WTC11 (cell line): ENCODE measurements around the gene PTPN1. TPM values are rescaled to one million over a fixed set of nuclear protein-coding genes. Genes with fewer than 3 reads are reported as not detected.

Experiments used
- ATAC-seq: fragments of 200-7000 bp; cut with Tn5 transposase; 2 replicates; pipeline ENCODE4 v1.10.0; 2021; ENCODE audit warnings: mild to moderate bottlenecking, moderate library complexity
- CTCF ChIA-PET: fragments of 300-600 bp; sonication (Branson Sonifier 250); formaldehyde crosslinking; loops from one replicate; lab custom pipeline; 2021; ENCODE audit warnings: antibody characterized with exemption; lab: Charles Lee
- POLR2A ChIA-PET: fragments of 350-600 bp; sonication (Branson Sonifier 250); formaldehyde crosslinking; loops from one replicate; lab custom pipeline; 2021; ENCODE audit warnings: antibody characterized with exemption; lab: Charles Lee
- DNase-seq: peaks from one replicate; pipeline ENCODE4 v3.0.0; 2021; ENCODE audit warnings: low spot score
- H3K27ac Mint-ChIP-seq: 2 replicates; pipeline ENCODE4 v1.8.0; 2021; ENCODE audit warnings: mixed read lengths
- H3K27me3 Mint-ChIP-seq: 2 replicates; pipeline ENCODE4 v1.8.0; 2021; ENCODE audit warnings: low read depth, mild to moderate bottlenecking, moderate library complexity, mixed read lengths
- H3K36me3 Mint-ChIP-seq: 2 replicates; pipeline ENCODE4 v1.8.0; 2021; ENCODE audit warnings: mixed read lengths
- H3K4me1 Mint-ChIP-seq: 2 replicates; pipeline ENCODE4 v1.8.0; 2022; ENCODE audit warnings: mixed read lengths
- H3K4me3 Mint-ChIP-seq: 2 replicates; pipeline ENCODE4 v1.8.0; 2021; ENCODE audit warnings: mild to moderate bottlenecking, moderate library complexity, mixed read lengths
- H3K9me3 Mint-ChIP-seq: 2 replicates; pipeline ENCODE4 v1.8.0; 2021; ENCODE audit warnings: mixed read lengths
- ATF3 ChIP-seq: sonication (generic); formaldehyde crosslinking; conservative IDR thresholded peaks from 2 replicates; pipeline ENCODE4 v1.8.1; 2022; ENCODE audit warnings: mild to moderate bottlenecking, missing genetic modification reagents
- ATF6 ChIP-seq: sonication (generic); formaldehyde crosslinking; IDR thresholded peaks from 2 replicates; pipeline ENCODE4 v1.8.1; 2023; ENCODE audit warnings: mild to moderate bottlenecking, missing genetic modification reagents
- CREB1 ChIP-seq: sonication (generic); formaldehyde crosslinking; IDR thresholded peaks from 2 replicates; pipeline ENCODE4 v1.8.0; 2023; ENCODE audit warnings: mild to moderate bottlenecking, missing genetic modification reagents
- E2F1 ChIP-seq: sonication (generic); formaldehyde crosslinking; IDR thresholded peaks from 2 replicates; pipeline ENCODE4 v1.8.0; 2022; ENCODE audit warnings: mild to moderate bottlenecking, missing genetic modification reagents
- ETV6 ChIP-seq: sonication (generic); formaldehyde crosslinking; IDR thresholded peaks from 2 replicates; pipeline ENCODE4 v1.8.1; 2022; ENCODE audit warnings: mild to moderate bottlenecking, missing genetic modification reagents
- FOXP1 ChIP-seq: sonication (generic); formaldehyde crosslinking; IDR thresholded peaks from 2 replicates; pipeline ENCODE4 v1.8.0; 2022; ENCODE audit warnings: missing genetic modification reagents, mild to moderate bottlenecking, moderate library complexity, borderline replicate concordance
- FOXP4 ChIP-seq: sonication (generic); formaldehyde crosslinking; IDR thresholded peaks from 2 replicates; pipeline ENCODE4 v1.8.0; 2022; ENCODE audit warnings: mild to moderate bottlenecking, missing genetic modification reagents
- GABPB1 ChIP-seq: sonication (generic); formaldehyde crosslinking; IDR thresholded peaks from 2 replicates; pipeline ENCODE4 v1.8.1; 2023; ENCODE audit warnings: mild to moderate bottlenecking, missing genetic modification reagents
- JUN ChIP-seq: sonication (generic); formaldehyde crosslinking; IDR thresholded peaks from 2 replicates; pipeline ENCODE4 v1.8.0; 2023; ENCODE audit warnings: mild to moderate bottlenecking, missing genetic modification reagents
- KAT7 ChIP-seq: sonication (generic); formaldehyde crosslinking; IDR thresholded peaks from 2 replicates; pipeline ENCODE4 v1.8.1; 2023; ENCODE audit warnings: missing genetic modification reagents, mild to moderate bottlenecking, borderline replicate concordance
- MLX ChIP-seq: sonication (generic); formaldehyde crosslinking; IDR thresholded peaks from 2 replicates; pipeline ENCODE4 v1.8.1; 2023; ENCODE audit warnings: mild to moderate bottlenecking, missing genetic modification reagents, moderate library complexity
- NFATC4 ChIP-seq: fragments of 250-450 bp; sonication (Bioruptor Pico); IDR thresholded peaks from 2 replicates; pipeline ENCODE4 v1.9.0; 2021; ENCODE audit warnings: mild to moderate bottlenecking
- NR1H2 ChIP-seq: sonication (generic); formaldehyde crosslinking; IDR thresholded peaks from 2 replicates; pipeline ENCODE4 v1.9.0; 2021; ENCODE audit warnings: mild to moderate bottlenecking, moderate library complexity, missing genetic modification reagents
- NR2C2 ChIP-seq: sonication (generic); formaldehyde crosslinking; IDR thresholded peaks from 2 replicates; pipeline ENCODE4 v1.8.0; 2022; ENCODE audit warnings: mild to moderate bottlenecking, missing genetic modification reagents
- NR3C1 ChIP-seq: sonication (generic); formaldehyde crosslinking; conservative IDR thresholded peaks from 2 replicates; pipeline ENCODE4 v1.8.1; 2023; ENCODE audit warnings: low read depth, mild to moderate bottlenecking, missing genetic modification reagents
- SMAD4 ChIP-seq: sonication (generic); formaldehyde crosslinking; IDR thresholded peaks from 2 replicates; pipeline ENCODE4 v1.8.0; 2022; ENCODE audit warnings: mild to moderate bottlenecking, missing genetic modification reagents
- TP53 ChIP-seq: sonication (generic); formaldehyde crosslinking; IDR thresholded peaks from 2 replicates; pipeline ENCODE4 v1.8.1; 2023; ENCODE audit warnings: mild to moderate bottlenecking, missing genetic modification reagents
- ZNF121 ChIP-seq: sonication (generic); formaldehyde crosslinking; IDR thresholded peaks from 2 replicates; pipeline ENCODE4 v1.8.0; 2023; ENCODE audit warnings: missing genetic modification reagents
- ZNF232 ChIP-seq: sonication (generic); formaldehyde crosslinking; IDR thresholded peaks from 2 replicates; pipeline ENCODE4 v1.8.0; 2022; ENCODE audit warnings: mild to moderate bottlenecking, missing genetic modification reagents
- ZNF396 ChIP-seq: fragments of 250-450 bp; sonication (Bioruptor Pico); IDR thresholded peaks from 2 replicates; pipeline ENCODE4 v1.8.0; 2021; ENCODE audit warnings: mild to moderate bottlenecking, moderate library complexity, borderline replicate concordance
- ZNF532 ChIP-seq: fragments of 250-450 bp; sonication (Bioruptor Pico); IDR thresholded peaks from 2 replicates; pipeline ENCODE4 v1.9.0; 2021; ENCODE audit warnings: mild to moderate bottlenecking, borderline replicate concordance
- ZNF671 ChIP-seq: fragments of 250-450 bp; sonication (Bioruptor Pico); IDR thresholded peaks from 2 replicates; pipeline ENCODE4 v1.8.0; 2021; ENCODE audit warnings: mild to moderate bottlenecking
- total RNA-seq: library from RNA; stranded (reverse); gene quantifications from 3 replicates; pipeline ENCODE4 v1.2.3, GENCODE V29; 2021

PTPN1 gene
- total RNA-seq, 1 experiment from 2014 or later = 29.4 TPM

- no peak overlapping the region for H3K4me3 Mint-ChIP-seq
- peaks cover 9% of the 10 kb centered on the region for H3K36me3 Mint-ChIP-seq
- TF ChIP-seq CREB1 (CRISPR knock-in tag) (no peak), GABPB1 (CRISPR knock-in tag) (0 out of 2 replicates have a peak, but pooled peaks have one; percentile 28)
- peaks cover 18% of the 10 kb centered on the region for H3K4me1 Mint-ChIP-seq
- no peak for ATAC-seq
- H3K27me3 Mint-ChIP-seq = no peaks in the 10 kb centered on the region
- no peak for DNase-seq
- no peak overlapping the region for H3K27ac Mint-ChIP-seq
- peaks cover 13% of the 10 kb centered on the region for H3K9me3 Mint-ChIP-seq
- CTCF ChIA-PET = interaction anchor here (0.7 to 3.7 kb wide), 6 partner anchors 12 to 125 kb away, joined by 3 to 123 read pairs (median 6); no protein-coding TSS in a partner anchor
- POLR2A ChIA-PET = interaction anchor here (0.6 to 0.7 kb wide), 2 partner anchors 1476 to 1978 kb away, joined by 3 read pairs; no protein-coding TSS in a partner anchor
These were observed 114.3 kb downstream of the PTPN1 start for GRCh38 chr20:50624351-50625016.

- Mint-ChIP-seq H3K9me3 (peaks cover 7% of the 10 kb centered on the region), H3K4me3 (no peak overlapping the region), H3K27me3 (no peaks in the 10 kb centered on the region), H3K4me1 (peaks cover 18% of the 10 kb centered on the region), H3K27ac (peak overlapping the region; percentile 53; the same call in 1 of the 2 replicates), H3K36me3 (peaks cover 2% of the 10 kb centered on the region)
- ChIA-PET POLR2A (interaction anchor here (0.6 to 1.3 kb wide), 3 partner anchors 9 to 162 kb away, joined by 3 to 5 read pairs (median 3); no protein-coding TSS in a partner anchor), CTCF (interaction anchor here (0.6 to 3.7 kb wide), 71 partner anchors 9 to 472 kb away, joined by 3 to 123 read pairs (median 5); partner anchors contain the start of genes BCAS4, DPM1, MOCS3 and PARD6B)
- DNase-seq = peak; percentile 91
- ATAC-seq = peak; percentile 95
- TF ChIP-seq ZNF396 (CRISPR knock-in tag) (no peak), ATF6 (no peak), NR2C2 (no peak), KAT7 (CRISPR knock-in tag) (no peak), FOXP4 (no peak), ZNF532 (no peak), NFATC4 (CRISPR knock-in tag) (no peak), MLX (no peak), JUN (no peak), TP53 (CRISPR knock-in tag) (no peak), ETV6 (CRISPR knock-in tag) (peak; percentile 82), ZNF121 (CRISPR knock-in tag) (0 out of 2 replicates have a peak, but pooled peaks have one; percentile 8), SMAD4 (CRISPR knock-in tag) (no peak), NR3C1 (CRISPR knock-in tag) (no peak), NR1H2 (CRISPR knock-in tag) (no peak), FOXP1 (CRISPR knock-in tag) (no peak), ZNF232 (CRISPR knock-in tag) (0 out of 2 replicates have a peak, but pooled peaks have one; percentile 21), ZNF671 (no peak), E2F1 (no peak), ATF3 (CRISPR knock-in tag) (no peak)
These were observed 115.9 kb downstream of the PTPN1 start for GRCh38 chr20:50625986-50626677.
